PC-3 (cell line): ENCODE measurements around the gene POLRMT. TPM values are rescaled to one million over a fixed set of nuclear protein-coding genes. Genes with fewer than 3 reads are reported as not detected.

Experiments
- ATAC-seq: fragments of 200-7000 bp; cut with Tn5 transposase; 2 replicates; pipeline ENCODE4 v1.9.1; 2020; ENCODE audit warnings: mild to moderate bottlenecking, moderate library complexity
- BruUV-seq: library from RNA; stranded (reverse); fragments of 400-500 nt; replicated peaks from 2 replicates; lab custom pipeline; 2021; lab: Mats Ljungman, UMichigan
- CTCF ChIA-PET: fragments of 300-600 bp; sonication (Branson Sonifier 250); formaldehyde crosslinking; loops from one replicate; lab custom pipeline; 2022; ENCODE audit warnings: antibody characterized with exemption; lab: Charles Lee
- POLR2A ChIA-PET: fragments of 300-600 bp; sonication (Branson Sonifier 250); formaldehyde crosslinking; loops from one replicate; lab custom pipeline; 2022; ENCODE audit warnings: antibody characterized with exemption; ENCODE audit not compliant: unreplicated experiment; lab: Charles Lee
- DNase-seq: peaks from one replicate; pipeline ENCODE4 v3.0.0-alpha.2; 2015
- H2AFZ ChIP-seq: fragments of 300-600 bp; sonication (generic); 2 replicates; pipeline ENCODE4 v1.6.0; 2016; ENCODE audit warnings: antibody characterized with exemption, low read length
- H3F3A ChIP-seq: fragments of 300-600 bp; sonication (generic); one replicate; pipeline ENCODE4 v1.6.0; 2017; ENCODE audit warnings: antibody characterized with exemption, low read length, control low read depth, mild to moderate bottlenecking; ENCODE audit not compliant: unreplicated experiment
- H3K27ac ChIP-seq: fragments of 300-600 bp; sonication (generic); 2 replicates; pipeline ENCODE4 v1.5.1; 2016; ENCODE audit warnings: mild to moderate bottlenecking, low read length
- H3K27me3 ChIP-seq: fragments of 300-600 bp; sonication (generic); 2 replicates; pipeline ENCODE4 v1.6.1; 2016; ENCODE audit warnings: low read length, mixed read lengths
- H3K36me3 ChIP-seq: fragments of 300-600 bp; sonication (generic); 2 replicates; pipeline ENCODE4 v1.6.1; 2016; ENCODE audit warnings: low read depth, mixed run types, low read length, mixed read lengths
- H3K4me1 ChIP-seq: fragments of 300-600 bp; sonication (generic); 2 replicates; pipeline ENCODE4 v1.5.1; 2016; ENCODE audit warnings: low read length; ENCODE audit not compliant: insufficient read depth
- H3K4me2 ChIP-seq: fragments of 300-600 bp; sonication (generic); 2 replicates; pipeline ENCODE4 v1.6.0; 2016; ENCODE audit warnings: low read length
- H3K4me3 ChIP-seq: fragments of 300-600 bp; sonication (generic); 2 replicates; pipeline ENCODE4 v1.5.1; 2016; ENCODE audit warnings: mild to moderate bottlenecking, low read length, mixed read lengths
- H3K79me2 ChIP-seq: fragments of 300-600 bp; sonication (generic); 2 replicates; pipeline ENCODE4 v1.6.1; 2017; ENCODE audit warnings: low read length, mixed read lengths
- H3K9ac ChIP-seq: fragments of 300-600 bp; sonication (generic); 2 replicates; pipeline ENCODE4 v1.6.0; 2016; ENCODE audit warnings: mild to moderate bottlenecking, low read length
- H3K9me2 ChIP-seq: fragments of 300-600 bp; sonication (generic); replicated peaks from 2 replicates; pipeline ENCODE4 v1.6.1; 2016; ENCODE audit warnings: mixed run types, low read length, mixed read lengths
- H3K9me3 ChIP-seq: fragments of 300-600 bp; sonication (generic); 2 replicates; pipeline ENCODE4 v1.6.1; 2016; ENCODE audit warnings: low read length, mixed read lengths
- H4K20me1 ChIP-seq: fragments of 300-600 bp; sonication (generic); 2 replicates; pipeline ENCODE4 v1.6.1; 2016; ENCODE audit warnings: low read length, mixed read lengths
- CTCF ChIP-seq: fragments of 300-600 bp; sonication (generic); conservative IDR thresholded peaks from 2 replicates; pipeline ENCODE4 v1.5.1; 2017; ENCODE audit warnings: antibody characterized with exemption, low read depth, mild to moderate bottlenecking, low read length
- EZH2 ChIP-seq: fragments of 300-600 bp; sonication (generic); IDR thresholded peaks from one replicate; pipeline ENCODE4 v1.6.1; 2017; ENCODE audit warnings: antibody characterized with exemption, mild to moderate bottlenecking, low read length; ENCODE audit not compliant: unreplicated experiment
- EZH2phosphoT487 ChIP-seq: fragments of 300-600 bp; sonication (generic); IDR thresholded peaks from 2 replicates; pipeline ENCODE4 v1.6.1; 2018; ENCODE audit warnings: mild to moderate bottlenecking, antibody characterized with exemption, low read length, borderline replicate concordance
- intact Hi-C: fragments of 100-400 bp; cut with micrococcal nuclease; formaldehyde crosslinking; loops from 2 replicates; pipeline ENCODE4 v1.9.0; 2023
- total RNA-seq: library from RNA; depleted of rRNA; stranded (reverse); fragments of >200 nt; gene quantifications from 2 replicates; pipeline ENCODE4 v1.2.3, GENCODE V29; 2014

Gene POLRMT
- total RNA-seq, 1 experiment from 2014 or later, result 60.5 TPM

GRCh38 chr19:656751-657559, 23.6 kb upstream of the POLRMT start:
- Histone ChIP-seq H3F3A (no peaks in the 10 kb centered on the region), H3K9me2 (no peaks in the 10 kb centered on the region), H3K9me3 (no peaks in the 10 kb centered on the region), H3K27me3 (no peaks in the 10 kb centered on the region), H3K27ac (no peak overlapping the region), H4K20me1 (peaks cover 50% of the 10 kb centered on the region), H3K4me1 (peaks cover 8% of the 10 kb centered on the region), H3K36me3 (no peaks in the 10 kb centered on the region), H3K79me2 (peaks cover 94% of the 10 kb centered on the region), H3K4me3 (no peak overlapping the region), H3K4me2 (no peak overlapping the region), H2AFZ (no peak overlapping the region), H3K9ac (no peak overlapping the region)
- BruUV-seq, result no TSS peak
- CTCF ChIA-PET, result no interaction called here
- no peak for TF ChIP-seq EZH2
- no peak for TF ChIP-seq EZH2phosphoT487
- no peak for TF ChIP-seq CTCF
- DNase-seq (no peak), ATAC-seq (no peak)
- intact Hi-C loops, result no loop called here
- POLR2A ChIA-PET, result no interaction called here

- peaks cover 81% of the 10 kb centered on the region for H3K79me2 ChIP-seq
- H3K9me3 ChIP-seq, result no peaks in the 10 kb centered on the region
- peaks cover 2% of the 10 kb centered on the region; the same call in 1 of the 2 replicates for H3K4me1 ChIP-seq
- no peak overlapping the region for H2AFZ ChIP-seq
- no peak overlapping the region for H3K4me2 ChIP-seq
- H3K4me3 ChIP-seq, result no peak overlapping the region
- no TSS peak for BruUV-seq
- H3F3A ChIP-seq, result no peaks in the 10 kb centered on the region
- CTCF ChIA-PET, result no interaction called here
- intact Hi-C loops, result no loop called here
- DNase-seq (no peak), ATAC-seq (no peak)
- no peaks in the 10 kb centered on the region for H3K9me2 ChIP-seq
- H3K9ac ChIP-seq, result no peak overlapping the region
- H3K27ac ChIP-seq, result no peak overlapping the region
- peaks cover 38% of the 10 kb centered on the region for H4K20me1 ChIP-seq
- H3K36me3 ChIP-seq, result no peaks in the 10 kb centered on the region
- TF ChIP-seq EZH2 (no peak), EZH2phosphoT487 (no peak), CTCF (no peak)
- POLR2A ChIA-PET, result no interaction called here
- H3K27me3 ChIP-seq, result no peaks in the 10 kb centered on the region
Measured at GRCh38 chr19:655691-656090, 22.4 kb upstream of the POLRMT start.

- Histone ChIP-seq H2AFZ (no peak overlapping the region), H3F3A (no peaks in the 10 kb centered on the region), H3K9me3 (no peaks in the 10 kb centered on the region), H4K20me1 (peaks cover 23% of the 10 kb centered on the region; the same call in 1 of the 2 replicates), H3K4me2 (no peak overlapping the region), H3K36me3 (no peaks in the 10 kb centered on the region), H3K27me3 (no peaks in the 10 kb centered on the region), H3K27ac (no peak overlapping the region), H3K9ac (no peak overlapping the region), H3K4me1 (no peaks in the 10 kb centered on the region), H3K4me3 (no peak overlapping the region), H3K9me2 (no peaks in the 10 kb centered on the region), H3K79me2 (peaks cover 59% of the 10 kb centered on the region)
- no peak for DNase-seq
- no TSS peak for BruUV-seq
- CTCF ChIA-PET, result no interaction called here
- no peak for ATAC-seq
- intact Hi-C loops, result no loop called here
- TF ChIP-seq EZH2phosphoT487 (no peak), EZH2 (no peak), CTCF (no peak)
- POLR2A ChIA-PET, result no interaction called here
Measured at GRCh38 chr19:653425-653824, 20.1 kb upstream of the POLRMT start.
